WTC11 (cell line): Measurements from ENCODE around the gene HOXB3.

Source experiments
- CREM ChIP-seq: sonication (generic); formaldehyde crosslinking; IDR thresholded peaks from 2 replicates; pipeline ENCODE4 v1.8.1; 2022; ENCODE audit warnings: mild to moderate bottlenecking, missing genetic modification reagents, moderate library complexity
- FOXJ3 ChIP-seq: sonication (generic); formaldehyde crosslinking; IDR thresholded peaks from 2 replicates; pipeline ENCODE4 v1.9.0; 2021; ENCODE audit warnings: missing genetic modification reagents, mild to moderate bottlenecking, borderline replicate concordance
- JUN ChIP-seq: sonication (generic); formaldehyde crosslinking; IDR thresholded peaks from 2 replicates; pipeline ENCODE4 v1.8.0; 2023; ENCODE audit warnings: mild to moderate bottlenecking, missing genetic modification reagents
- NFYB ChIP-seq: sonication (generic); formaldehyde crosslinking; conservative IDR thresholded peaks from 2 replicates; pipeline ENCODE4 v1.8.0; 2022; ENCODE audit warnings: low read depth, missing genetic modification reagents
- NR1H2 ChIP-seq: sonication (generic); formaldehyde crosslinking; IDR thresholded peaks from 2 replicates; pipeline ENCODE4 v1.9.0; 2021; ENCODE audit warnings: mild to moderate bottlenecking, moderate library complexity, missing genetic modification reagents
- NR3C1 ChIP-seq: sonication (generic); formaldehyde crosslinking; conservative IDR thresholded peaks from 2 replicates; pipeline ENCODE4 v1.8.1; 2023; ENCODE audit warnings: low read depth, mild to moderate bottlenecking, missing genetic modification reagents
- RELA ChIP-seq: sonication (generic); formaldehyde crosslinking; IDR thresholded peaks from 2 replicates; pipeline ENCODE4 v1.8.1; 2022; ENCODE audit warnings: missing genetic modification reagents, mild to moderate bottlenecking, borderline replicate concordance
- SMAD4 ChIP-seq: sonication (generic); formaldehyde crosslinking; IDR thresholded peaks from 2 replicates; pipeline ENCODE4 v1.8.0; 2022; ENCODE audit warnings: mild to moderate bottlenecking, missing genetic modification reagents
- TCF7 ChIP-seq: sonication (generic); formaldehyde crosslinking; IDR thresholded peaks from 2 replicates; pipeline ENCODE4 v1.8.0; 2022; ENCODE audit warnings: mild to moderate bottlenecking, low read depth, missing genetic modification reagents, moderate library complexity
- ZNF232 ChIP-seq: sonication (generic); formaldehyde crosslinking; IDR thresholded peaks from 2 replicates; pipeline ENCODE4 v1.8.0; 2022; ENCODE audit warnings: mild to moderate bottlenecking, missing genetic modification reagents
- ZNF671 ChIP-seq: fragments of 250-450 bp; sonication (Bioruptor Pico); IDR thresholded peaks from 2 replicates; pipeline ENCODE4 v1.8.0; 2021; ENCODE audit warnings: mild to moderate bottlenecking
- TF ChIP-seq, protein P1 (sequence below): fragments of 200-600 bp; IDR thresholded peaks from 2 replicates; pipeline ENCODE4 v1.8.0; 2022; ENCODE audit warnings: antibody characterized with exemption
- TF ChIP-seq, protein P2 (sequence below): sonication (generic); formaldehyde crosslinking; IDR thresholded peaks from 2 replicates; pipeline ENCODE4 v1.8.0; 2022; ENCODE audit warnings: missing genetic modification reagents
- TF ChIP-seq, protein P3 (sequence below): sonication (generic); formaldehyde crosslinking; IDR thresholded peaks from 2 replicates; pipeline ENCODE4 v1.8.0; 2022; ENCODE audit warnings: mild to moderate bottlenecking, missing genetic modification reagents

DNA sequence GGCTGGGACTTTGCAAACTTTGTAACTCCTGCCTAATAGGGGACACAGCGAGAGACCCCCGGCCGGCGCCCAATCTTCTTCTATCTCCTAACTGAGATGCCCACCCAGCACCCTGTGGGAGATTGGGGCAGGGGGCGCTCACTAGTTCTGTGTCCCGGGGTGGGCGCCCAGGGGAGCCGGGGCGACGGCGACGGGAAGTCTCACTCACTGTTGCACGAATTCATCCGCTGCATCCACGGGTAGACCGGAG is 7.4 kb upstream of the HOXB3 start:
- TF ChIP-seq, protein P1, sequence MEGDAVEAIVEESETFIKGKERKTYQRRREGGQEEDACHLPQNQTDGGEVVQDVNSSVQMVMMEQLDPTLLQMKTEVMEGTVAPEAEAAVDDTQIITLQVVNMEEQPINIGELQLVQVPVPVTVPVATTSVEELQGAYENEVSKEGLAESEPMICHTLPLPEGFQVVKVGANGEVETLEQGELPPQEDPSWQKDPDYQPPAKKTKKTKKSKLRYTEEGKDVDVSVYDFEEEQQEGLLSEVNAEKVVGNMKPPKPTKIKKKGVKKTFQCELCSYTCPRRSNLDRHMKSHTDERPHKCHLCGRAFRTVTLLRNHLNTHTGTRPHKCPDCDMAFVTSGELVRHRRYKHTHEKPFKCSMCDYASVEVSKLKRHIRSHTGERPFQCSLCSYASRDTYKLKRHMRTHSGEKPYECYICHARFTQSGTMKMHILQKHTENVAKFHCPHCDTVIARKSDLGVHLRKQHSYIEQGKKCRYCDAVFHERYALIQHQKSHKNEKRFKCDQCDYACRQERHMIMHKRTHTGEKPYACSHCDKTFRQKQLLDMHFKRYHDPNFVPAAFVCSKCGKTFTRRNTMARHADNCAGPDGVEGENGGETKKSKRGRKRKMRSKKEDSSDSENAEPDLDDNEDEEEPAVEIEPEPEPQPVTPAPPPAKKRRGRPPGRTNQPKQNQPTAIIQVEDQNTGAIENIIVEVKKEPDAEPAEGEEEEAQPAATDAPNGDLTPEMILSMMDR: no peak
- TF ChIP-seq JUN (CRISPR knock-in tag): no peak
- TF ChIP-seq ZNF671 (CRISPR knock-in tag): no peak
- TF ChIP-seq, protein P2, sequence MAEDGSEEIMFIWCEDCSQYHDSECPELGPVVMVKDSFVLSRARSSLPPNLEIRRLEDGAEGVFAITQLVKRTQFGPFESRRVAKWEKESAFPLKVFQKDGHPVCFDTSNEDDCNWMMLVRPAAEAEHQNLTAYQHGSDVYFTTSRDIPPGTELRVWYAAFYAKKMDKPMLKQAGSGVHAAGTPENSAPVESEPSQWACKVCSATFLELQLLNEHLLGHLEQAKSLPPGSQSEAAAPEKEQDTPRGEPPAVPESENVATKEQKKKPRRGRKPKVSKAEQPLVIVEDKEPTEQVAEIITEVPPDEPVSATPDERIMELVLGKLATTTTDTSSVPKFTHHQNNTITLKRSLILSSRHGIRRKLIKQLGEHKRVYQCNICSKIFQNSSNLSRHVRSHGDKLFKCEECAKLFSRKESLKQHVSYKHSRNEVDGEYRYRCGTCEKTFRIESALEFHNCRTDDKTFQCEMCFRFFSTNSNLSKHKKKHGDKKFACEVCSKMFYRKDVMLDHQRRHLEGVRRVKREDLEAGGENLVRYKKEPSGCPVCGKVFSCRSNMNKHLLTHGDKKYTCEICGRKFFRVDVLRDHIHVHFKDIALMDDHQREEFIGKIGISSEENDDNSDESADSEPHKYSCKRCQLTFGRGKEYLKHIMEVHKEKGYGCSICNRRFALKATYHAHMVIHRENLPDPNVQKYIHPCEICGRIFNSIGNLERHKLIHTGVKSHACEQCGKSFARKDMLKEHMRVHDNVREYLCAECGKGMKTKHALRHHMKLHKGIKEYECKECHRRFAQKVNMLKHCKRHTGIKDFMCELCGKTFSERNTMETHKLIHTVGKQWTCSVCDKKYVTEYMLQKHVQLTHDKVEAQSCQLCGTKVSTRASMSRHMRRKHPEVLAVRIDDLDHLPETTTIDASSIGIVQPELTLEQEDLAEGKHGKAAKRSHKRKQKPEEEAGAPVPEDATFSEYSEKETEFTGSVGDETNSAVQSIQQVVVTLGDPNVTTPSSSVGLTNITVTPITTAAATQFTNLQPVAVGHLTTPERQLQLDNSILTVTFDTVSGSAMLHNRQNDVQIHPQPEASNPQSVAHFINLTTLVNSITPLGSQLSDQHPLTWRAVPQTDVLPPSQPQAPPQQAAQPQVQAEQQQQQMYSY: no peak
- TF ChIP-seq TCF7 (CRISPR knock-in tag): no peak
- TF ChIP-seq ZNF232: no peak
- TF ChIP-seq NR3C1 (CRISPR knock-in tag): no peak
- TF ChIP-seq SMAD4 (CRISPR knock-in tag): no peak
- TF ChIP-seq NR1H2 (CRISPR knock-in tag): no peak
- TF ChIP-seq NFYB (CRISPR knock-in tag): no peak
- TF ChIP-seq RELA: no peak
- no peak for TF ChIP-seq FOXJ3 (CRISPR knock-in tag)
- no peak for TF ChIP-seq CREM (CRISPR knock-in tag)
- TF ChIP-seq, protein P3, sequence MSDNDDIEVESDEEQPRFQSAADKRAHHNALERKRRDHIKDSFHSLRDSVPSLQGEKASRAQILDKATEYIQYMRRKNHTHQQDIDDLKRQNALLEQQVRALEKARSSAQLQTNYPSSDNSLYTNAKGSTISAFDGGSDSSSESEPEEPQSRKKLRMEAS: no peak
